HS-27A (cell line): ENCODE results near the gene FAM222B.
A peak's percentile ranks its signal among the peaks of the same experiment; 100 is the strongest.
"Not testable (repeated sequence)": the region's sequence is repeated elsewhere in the genome, so short reads cannot be mapped to it uniquely, and the experiment has no call there.

Source experiments
- DNase-seq: peaks from one replicate; pipeline ENCODE4 v3.0.0-alpha.2; 2012; ENCODE audit warnings: low read depth, missing footprints

FAM222B gene

GRCh38 chr17:28842282-28843012, at the start of gene FAM222B:
Gene FAM222B, minus strand, starts transcription at chr17:28842790. Its CDS starts 76,123 bp downstream, at chr17:28766667.
- peak; percentile 35 for DNase-seq

- DNase-seq, result no peak
These were observed 49.4 kb upstream of the FAM222B start for GRCh38 chr17:28892024-28892423.

GRCh38 chr17:28891201-28891600, 48.6 kb upstream of the FAM222B start:
- no peak for DNase-seq

- DNase-seq, result no peak
These were observed 47.4 kb upstream of the FAM222B start for GRCh38 chr17:28889996-28890395.

- no peak for DNase-seq
These were observed 46.2 kb upstream of the FAM222B start for GRCh38 chr17:28888832-28889231.

GRCh38 chr17:28887871-28888471, 45.4 kb upstream of the FAM222B start:
- no peak for DNase-seq

- no peak for DNase-seq
These were observed 43.4 kb upstream of the FAM222B start for GRCh38 chr17:28885951-28886350.

GRCh38 chr17:28885363-28885762, 42.8 kb upstream of the FAM222B start:
- DNase-seq, result no peak

- no peak for DNase-seq
These were observed 41.5 kb upstream of the FAM222B start for GRCh38 chr17:28883967-28884702.

- DNase-seq, result no peak
These were observed 39.7 kb upstream of the FAM222B start for GRCh38 chr17:28882154-28882895.

- DNase-seq, result no peak
These were observed 39.0 kb upstream of the FAM222B start for GRCh38 chr17:28881533-28882056.

- no peak for DNase-seq
These were observed 38.0 kb upstream of the FAM222B start for GRCh38 chr17:28880572-28880945.

- DNase-seq, result no peak
These were observed 37.4 kb upstream of the FAM222B start for GRCh38 chr17:28879886-28880571.

- DNase-seq, result no peak
These were observed 36.4 kb upstream of the FAM222B start for GRCh38 chr17:28878981-28879380.

- DNase-seq, result no peak
These were observed 35.7 kb upstream of the FAM222B start for GRCh38 chr17:28878158-28878910.

- DNase-seq, result not testable (repeated sequence)
These were observed 34.6 kb upstream of the FAM222B start for GRCh38 chr17:28877150-28877711.

GRCh38 chr17:28875848-28876550, 33.4 kb upstream of the FAM222B start:
- no peak for DNase-seq

- no peak for DNase-seq
These were observed 32.2 kb upstream of the FAM222B start for GRCh38 chr17:28874750-28875149.

- no peak for DNase-seq
These were observed 31.2 kb upstream of the FAM222B start for GRCh38 chr17:28873839-28874238.

GRCh38 chr17:28871056-28871579, 28.5 kb upstream of the FAM222B start:
- DNase-seq, result no peak
